Activated CD4-positive, CD25-positive, alpha-beta regulatory T cell treated with anti-CD3 and anti-CD28 coated beads, Interleukin-2, amount 50 U/mL, for 72 hours (primary cell): ENCODE data around the gene OR14J1.
"Not testable (repeated sequence)": the region's sequence is repeated elsewhere in the genome, so short reads cannot be mapped to it uniquely, and the experiment has no call there.

Experiments used
- DNase-seq: peaks from one replicate; pipeline ENCODE4 v3.0.0; 2021

The OR14J1 gene

DNA sequence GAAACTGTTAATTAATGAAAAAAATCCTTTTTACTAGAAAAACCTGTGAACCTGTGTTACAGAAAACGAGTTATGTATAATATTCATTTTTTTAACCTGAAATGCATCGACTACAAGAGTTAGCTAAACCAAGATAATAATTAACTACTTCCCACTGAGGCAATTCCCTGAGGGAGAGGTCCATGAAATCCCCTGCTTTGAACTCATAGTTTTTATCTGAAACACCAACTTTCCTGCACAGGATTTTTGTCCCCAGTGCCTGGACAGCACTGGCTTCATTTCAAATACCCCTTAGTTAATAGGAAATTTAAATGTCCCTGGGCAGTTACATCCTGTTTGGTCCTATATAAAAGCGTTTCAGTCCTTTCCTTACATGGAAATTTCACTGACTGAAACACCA is at the start of gene OR14J1:
Gene OR14J1, plus strand, starts transcription at position 386 of the 400 bp plus-strand sequence. CDS start 4,989 bp downstream, outside the sequence.
- no peak for DNase-seq

- no peak for DNase-seq
These were observed 49.8 kb upstream of the OR14J1 start for GRCh38 chr6:29251736-29252135.

DNA sequence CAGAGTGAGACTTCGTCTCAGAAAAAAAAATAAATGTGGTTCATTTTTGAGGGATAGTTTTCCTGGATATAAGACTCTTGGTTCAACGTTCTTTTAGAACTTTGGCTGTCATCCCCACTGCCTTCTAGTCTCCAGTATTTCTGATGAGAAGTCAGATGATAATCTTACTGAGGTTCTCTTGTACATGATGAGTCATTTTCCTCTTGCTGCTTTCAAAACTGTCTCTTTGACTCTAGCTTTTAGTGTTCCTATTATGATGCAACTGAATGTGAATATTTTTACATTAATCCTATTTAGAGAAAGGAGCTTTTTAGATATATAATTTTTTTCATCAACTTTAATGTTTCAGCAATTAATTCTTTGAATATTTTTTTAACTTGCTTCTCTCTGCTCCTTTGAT is 46.0 kb upstream of the OR14J1 start:
- no peak for DNase-seq

GRCh38 chr6:29259721-29260120 is 41.8 kb upstream of the OR14J1 start:
- DNase-seq = no peak

GRCh38 chr6:29263001-29263400 is 38.5 kb upstream of the OR14J1 start:
- no peak for DNase-seq

DNA sequence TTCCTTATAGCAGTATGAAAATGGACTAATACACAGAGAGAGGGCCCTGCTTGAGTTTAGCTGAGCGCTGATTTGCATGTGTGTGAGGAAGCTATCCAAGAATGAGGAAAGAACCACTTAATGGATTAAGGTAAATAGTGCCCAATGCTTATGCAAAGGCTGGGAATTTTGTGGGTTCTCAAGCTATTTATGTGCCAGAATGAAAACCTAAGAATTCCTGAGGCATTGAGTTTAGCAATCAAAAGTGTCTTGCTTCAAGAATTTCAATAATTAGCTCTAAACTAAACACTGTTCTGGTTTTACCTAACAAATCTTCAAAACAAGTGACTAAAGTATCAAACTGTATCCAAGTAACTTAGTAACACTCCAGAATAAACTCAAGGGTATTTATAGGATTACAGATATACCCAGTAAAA is 7.0 kb upstream of the OR14J1 start:
- no peak for DNase-seq

- no peak for DNase-seq
These were observed 6.3 kb upstream of the OR14J1 start for GRCh38 chr6:29295181-29295585.

- no peak for DNase-seq
These were observed 5.9 kb upstream of the OR14J1 start for GRCh38 chr6:29295623-29296022.

DNA sequence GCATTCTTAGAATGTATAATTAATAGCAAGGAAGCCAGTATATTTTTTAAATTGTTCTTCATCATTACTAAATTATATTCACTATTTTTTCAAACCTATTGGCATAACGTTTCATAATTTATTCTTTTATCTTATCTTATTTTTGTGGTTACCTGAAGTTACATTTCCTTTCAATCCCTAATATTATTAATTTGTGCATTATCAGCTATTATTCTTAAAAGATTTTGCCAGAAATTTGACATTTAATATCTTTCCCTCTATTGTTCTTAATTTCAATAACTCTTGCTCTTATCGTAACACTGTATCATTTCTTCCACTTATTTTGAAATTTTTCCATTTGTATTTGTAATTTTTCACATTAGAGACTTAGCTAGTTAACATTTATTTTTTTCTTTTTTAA is 18.4 kb downstream of the OR14J1 start:
- no peak for DNase-seq

DNA sequence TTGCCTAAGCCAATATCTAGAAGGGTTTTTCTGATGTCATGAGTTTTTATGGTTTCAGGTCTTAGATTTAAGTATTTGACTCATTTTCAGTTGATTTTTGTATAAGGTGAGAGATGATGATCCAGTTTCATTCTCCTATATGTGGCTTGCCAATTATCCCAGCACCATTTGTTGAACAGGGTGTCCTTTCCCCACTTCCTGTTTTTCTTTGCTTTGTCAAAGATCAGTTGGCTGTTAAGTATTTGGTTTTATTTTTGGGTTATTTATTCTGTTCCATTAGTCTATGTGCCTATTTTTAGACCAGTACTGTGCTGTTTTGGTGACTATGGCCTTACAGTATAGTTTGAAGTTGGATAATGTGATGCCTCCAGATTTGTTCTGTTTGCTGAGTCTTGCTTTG is 21.8 kb downstream of the OR14J1 start:
- DNase-seq = not testable (repeated sequence)

- DNase-seq = no peak
These were observed 24.3 kb downstream of the OR14J1 start for GRCh38 chr6:29325777-29326176.

DNA sequence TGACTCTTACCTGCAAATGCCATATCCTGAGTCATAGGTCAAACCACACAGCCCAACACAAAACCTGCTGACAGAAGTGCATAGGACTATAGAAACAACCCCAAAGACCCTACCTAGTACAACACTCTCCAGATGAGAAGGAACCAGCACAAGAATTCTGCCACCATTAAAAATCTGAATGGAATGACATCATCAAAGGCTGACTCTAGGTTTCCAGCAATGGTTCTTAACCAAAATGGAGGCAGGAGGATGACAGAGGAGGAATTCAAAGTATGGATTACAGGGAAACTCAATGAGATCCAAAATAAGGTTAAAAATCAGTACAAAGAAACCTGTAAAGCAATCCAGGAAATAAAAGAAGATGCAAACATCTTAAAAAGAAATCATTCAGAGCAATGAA is 31.2 kb downstream of the OR14J1 start:
- no peak for DNase-seq

DNA sequence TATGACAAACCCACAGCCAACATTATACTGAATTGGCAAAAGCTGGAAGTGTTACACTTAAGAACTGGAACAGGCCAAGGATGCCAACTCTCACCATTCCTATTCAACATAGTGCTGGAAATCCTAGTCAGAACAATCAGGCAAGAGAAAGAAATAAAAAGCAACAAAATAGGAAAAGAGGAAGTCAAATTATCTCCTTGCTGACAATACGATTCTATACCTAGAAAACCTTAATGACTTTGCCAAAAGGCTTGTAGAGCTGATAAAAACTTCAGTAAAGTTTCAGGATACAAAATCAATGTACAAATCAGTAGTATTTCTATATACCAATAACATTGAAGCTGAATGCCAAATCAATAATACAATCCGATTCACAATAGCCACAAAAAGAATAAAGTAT is 34.8 kb downstream of the OR14J1 start:
- no peak for DNase-seq

DNA sequence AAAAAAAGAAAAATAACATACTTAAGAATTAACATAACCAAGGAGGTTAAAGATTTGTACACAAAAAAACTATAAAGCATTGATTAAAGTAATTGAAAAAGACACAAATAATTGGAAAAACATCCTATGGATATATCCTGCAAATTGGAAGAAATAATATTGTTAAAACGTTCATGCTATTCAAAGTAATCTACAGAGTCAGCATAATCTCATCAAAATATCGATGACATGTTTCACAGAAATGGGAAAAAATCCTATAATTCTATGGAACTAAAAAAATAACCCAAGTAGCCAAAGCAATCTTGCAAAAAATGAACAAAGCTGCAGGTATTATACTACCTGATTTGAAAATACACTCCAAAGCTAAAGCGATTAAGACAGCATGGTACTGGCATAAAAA is 43.9 kb downstream of the OR14J1 start:
- no peak for DNase-seq

DNA sequence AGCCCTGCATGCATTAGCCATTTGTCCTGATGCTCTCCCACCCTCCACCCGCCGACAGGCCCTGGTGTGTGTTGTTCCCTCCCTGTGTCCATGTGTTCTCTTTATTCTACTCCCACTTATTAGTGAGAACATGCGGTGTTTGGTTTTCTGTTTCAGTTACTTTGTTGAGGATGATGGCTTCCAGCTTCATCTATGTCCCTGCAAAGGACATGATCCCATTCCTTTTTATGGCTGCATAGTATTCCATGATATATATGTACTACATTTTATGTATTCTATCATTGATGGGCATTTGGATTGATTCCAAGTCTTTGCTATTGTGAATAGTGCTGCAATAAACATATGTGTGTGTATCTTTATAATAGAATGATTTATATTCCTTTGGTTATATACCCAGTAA is 47.8 kb downstream of the OR14J1 start:
- not testable (repeated sequence) for DNase-seq

DNA sequence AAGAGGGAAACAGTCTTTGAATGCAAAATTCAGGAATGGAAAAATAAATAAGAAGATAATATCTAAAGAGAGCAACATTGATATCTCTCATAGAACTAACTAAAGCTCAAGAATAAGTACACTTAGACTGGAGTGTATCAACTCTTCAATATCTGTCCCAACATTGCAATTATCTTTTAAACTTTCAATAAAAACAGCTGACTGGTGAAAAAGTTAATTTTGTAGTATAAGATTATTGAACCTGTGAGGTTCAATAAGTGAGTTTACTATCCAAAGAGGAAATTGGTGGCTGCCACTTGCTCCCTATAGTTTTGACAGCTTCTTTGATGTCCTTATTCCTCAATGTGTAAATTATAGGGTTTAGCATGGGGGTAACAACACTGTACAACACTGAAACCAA is 53.5 kb downstream of the OR14J1 start:
- no peak for DNase-seq

DNA sequence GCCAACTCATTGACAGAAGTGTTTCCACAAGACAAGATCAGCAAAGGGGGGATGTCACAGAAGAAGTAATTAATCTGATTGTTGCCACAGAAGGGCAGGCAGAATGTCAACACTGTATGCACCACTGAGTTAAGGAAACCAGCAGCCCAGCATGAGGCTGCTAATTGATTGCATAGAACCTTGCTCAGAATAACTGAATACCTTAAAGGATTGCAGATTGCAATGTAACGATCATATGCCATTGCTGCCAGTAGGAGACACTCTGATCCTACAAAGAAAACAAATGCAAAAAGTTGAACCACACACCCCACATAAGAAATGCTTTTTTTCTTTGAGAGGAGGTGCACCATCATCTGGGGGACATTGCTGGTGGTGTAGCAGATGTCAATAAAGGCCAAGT is 54.1 kb downstream of the OR14J1 start:
- DNase-seq = no peak
